Nephron (organoid): ENCODE results near the gene NR3C2.
"Not testable (repeated sequence)": the region's sequence is repeated elsewhere in the genome, so short reads cannot be mapped to it uniquely, and the experiment has no call there.

Experiments used
- H3K27ac Mint-ChIP-seq, 3 experiments: 2 replicates each; pipeline ENCODE4 v1.8.0; 2020; ENCODE audit warnings: mixed read lengths in 3 of 3, mild to moderate bottlenecking in 2 of 3, moderate library complexity in 1 of 3
- H3K27me3 Mint-ChIP-seq: 2 replicates; pipeline ENCODE4 v1.8.0; 2021; ENCODE audit warnings: low read depth, mild to moderate bottlenecking, moderate library complexity, mixed read lengths
- H3K36me3 Mint-ChIP-seq: 2 replicates; pipeline ENCODE4 v1.8.0; 2020; ENCODE audit warnings: low read depth, mixed read lengths
- H3K4me1 Mint-ChIP-seq: 2 replicates; pipeline ENCODE4 v1.8.0; 2020; ENCODE audit warnings: mixed read lengths
- H3K4me3 Mint-ChIP-seq, 3 experiments: 2 replicates each; pipeline ENCODE4 v1.8.0; 2020; ENCODE audit warnings: mild to moderate bottlenecking in 3 of 3, mixed read lengths in 3 of 3, moderate library complexity in 2 of 3
- H3K9me3 Mint-ChIP-seq: 2 replicates; pipeline ENCODE4 v1.8.0; 2020; ENCODE audit warnings: mixed read lengths
- TF ChIP-seq, protein P1 (sequence below), 3 experiments: fragments of 200-600 bp; sonication (generic); IDR thresholded peaks; one replicate each; pipeline ENCODE4 v1.5.0; 2021; ENCODE audit warnings: antibody characterized with exemption in 3 of 3; ENCODE audit not compliant: unreplicated experiment in 3 of 3

NR3C2 gene

DNA sequence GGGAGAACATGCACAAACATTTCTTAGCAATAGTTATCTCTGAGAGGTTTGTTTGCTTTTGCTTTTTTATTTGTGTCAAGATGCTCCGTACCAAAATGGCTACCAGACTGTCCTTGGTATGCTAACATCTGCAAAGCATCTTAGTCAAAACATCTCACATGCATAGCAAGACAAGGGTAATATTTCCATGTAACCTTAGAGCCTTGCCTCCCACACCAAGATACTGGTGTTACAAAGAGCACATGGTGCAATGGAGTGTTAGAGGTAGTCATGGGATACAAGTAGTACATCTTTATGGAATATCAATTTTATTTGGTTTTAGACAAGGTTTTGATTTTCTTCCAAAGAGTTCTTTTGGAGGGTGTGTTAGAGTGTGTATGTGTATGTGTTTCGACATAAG, 109.7 kb downstream of the NR3C2 start:
- peaks cover 13% of the 10 kb centered on the region for H3K4me1 Mint-ChIP-seq
- H3K9me3 Mint-ChIP-seq: no peaks in the 10 kb centered on the region
- no peak overlapping the region for H3K4me3 Mint-ChIP-seq
- peak overlapping the region in 2 of 3 experiments; percentile 66 to 69 for H3K27ac Mint-ChIP-seq
- TF ChIP-seq, protein P1, sequence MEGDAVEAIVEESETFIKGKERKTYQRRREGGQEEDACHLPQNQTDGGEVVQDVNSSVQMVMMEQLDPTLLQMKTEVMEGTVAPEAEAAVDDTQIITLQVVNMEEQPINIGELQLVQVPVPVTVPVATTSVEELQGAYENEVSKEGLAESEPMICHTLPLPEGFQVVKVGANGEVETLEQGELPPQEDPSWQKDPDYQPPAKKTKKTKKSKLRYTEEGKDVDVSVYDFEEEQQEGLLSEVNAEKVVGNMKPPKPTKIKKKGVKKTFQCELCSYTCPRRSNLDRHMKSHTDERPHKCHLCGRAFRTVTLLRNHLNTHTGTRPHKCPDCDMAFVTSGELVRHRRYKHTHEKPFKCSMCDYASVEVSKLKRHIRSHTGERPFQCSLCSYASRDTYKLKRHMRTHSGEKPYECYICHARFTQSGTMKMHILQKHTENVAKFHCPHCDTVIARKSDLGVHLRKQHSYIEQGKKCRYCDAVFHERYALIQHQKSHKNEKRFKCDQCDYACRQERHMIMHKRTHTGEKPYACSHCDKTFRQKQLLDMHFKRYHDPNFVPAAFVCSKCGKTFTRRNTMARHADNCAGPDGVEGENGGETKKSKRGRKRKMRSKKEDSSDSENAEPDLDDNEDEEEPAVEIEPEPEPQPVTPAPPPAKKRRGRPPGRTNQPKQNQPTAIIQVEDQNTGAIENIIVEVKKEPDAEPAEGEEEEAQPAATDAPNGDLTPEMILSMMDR (IDR thresholded peaks at IDR 0.05; ENCODE audit: unreplicated experiment in 3 of 3): no peak
- H3K27me3 Mint-ChIP-seq: peaks cover 5% of the 10 kb centered on the region
- H3K36me3 Mint-ChIP-seq: no peaks in the 10 kb centered on the region

DNA sequence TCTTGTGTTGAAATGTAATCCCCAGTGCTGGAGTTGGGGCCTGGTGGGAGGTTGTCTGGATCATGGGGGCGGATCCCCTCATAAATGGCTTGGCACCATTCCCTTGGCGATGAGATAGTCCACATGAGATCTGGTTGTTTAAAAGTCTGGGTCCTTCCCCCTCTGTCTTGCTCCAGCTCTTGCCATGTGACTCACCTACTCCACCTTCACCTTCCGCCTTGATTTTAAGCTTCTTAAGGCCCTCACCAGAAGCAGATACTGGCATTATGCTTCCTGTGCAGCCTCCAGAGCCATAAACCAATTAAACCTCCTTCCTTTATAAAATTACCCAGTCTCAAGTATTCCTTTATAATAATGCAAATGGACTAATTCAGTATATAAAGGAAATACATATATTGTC, 111.5 kb downstream of the NR3C2 start:
- TF ChIP-seq, protein P1 (IDR thresholded peaks at IDR 0.05; ENCODE audit: unreplicated experiment in 3 of 3): no peak
- Mint-ChIP-seq H3K4me3 (no peak overlapping the region), H3K9me3 (no peaks in the 10 kb centered on the region), H3K27ac (peak overlapping the region in 2 of 3 experiments; percentile 38 to 44), H3K27me3 (peaks cover 5% of the 10 kb centered on the region), H3K4me1 (peaks cover 13% of the 10 kb centered on the region), H3K36me3 (no peaks in the 10 kb centered on the region)

DNA sequence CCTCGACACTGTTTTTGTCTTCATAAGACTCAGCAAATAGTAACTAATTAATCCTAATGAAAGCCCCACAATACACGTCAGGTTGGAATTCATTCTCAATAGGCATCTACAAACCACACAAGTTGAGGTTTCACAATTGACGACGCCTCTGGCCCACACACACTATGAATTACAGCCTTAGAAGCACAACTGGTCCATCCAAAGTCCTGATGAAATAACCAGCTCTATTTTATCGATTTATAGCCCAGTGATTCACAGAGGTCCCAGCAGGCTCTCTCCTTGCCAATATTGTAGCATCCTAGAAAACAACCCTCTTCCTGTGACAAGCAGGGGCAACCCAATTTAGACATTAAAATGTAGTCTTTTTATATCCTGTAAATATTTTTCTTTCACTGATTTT, 112.1 kb downstream of the NR3C2 start:
- Mint-ChIP-seq H3K36me3 (no peaks in the 10 kb centered on the region), H3K4me1 (peaks cover 13% of the 10 kb centered on the region), H3K4me3 (no peak overlapping the region), H3K27ac (peak overlapping the region in 2 of 3 experiments; percentile 4 to 44), H3K27me3 (peaks cover 5% of the 10 kb centered on the region), H3K9me3 (no peaks in the 10 kb centered on the region)
- TF ChIP-seq, protein P1 (IDR thresholded peaks at IDR 0.05; ENCODE audit: unreplicated experiment in 3 of 3): no peak

DNA sequence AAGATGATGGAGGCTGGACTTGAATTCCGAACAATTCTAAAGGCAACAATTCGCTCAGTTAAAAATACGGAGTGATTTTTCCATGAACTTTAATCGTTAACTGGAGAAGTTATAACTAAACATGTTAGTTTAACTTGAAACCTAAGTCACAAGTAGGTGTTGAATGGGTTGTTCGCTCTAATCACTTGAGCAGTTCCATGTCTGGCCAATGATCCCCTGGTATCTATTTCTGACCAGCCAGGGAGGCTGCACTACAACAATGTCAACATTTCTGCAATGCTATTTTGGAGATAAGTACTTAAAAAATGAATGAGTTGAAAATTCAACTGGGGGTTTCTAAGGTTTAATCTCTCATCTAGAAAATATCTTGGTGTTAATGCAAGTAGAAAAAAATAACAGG, 112.5 kb downstream of the NR3C2 start:
- H3K9me3 Mint-ChIP-seq: no peaks in the 10 kb centered on the region
- peaks cover 5% of the 10 kb centered on the region for H3K27me3 Mint-ChIP-seq
- peak overlapping the region in 2 of 3 experiments; percentile 4 to 44 for H3K27ac Mint-ChIP-seq
- peaks cover 13% of the 10 kb centered on the region for H3K4me1 Mint-ChIP-seq
- H3K36me3 Mint-ChIP-seq: no peaks in the 10 kb centered on the region
- TF ChIP-seq, protein P1 (IDR thresholded peaks at IDR 0.05; ENCODE audit: unreplicated experiment in 3 of 3): no peak
- H3K4me3 Mint-ChIP-seq: no peak overlapping the region

DNA sequence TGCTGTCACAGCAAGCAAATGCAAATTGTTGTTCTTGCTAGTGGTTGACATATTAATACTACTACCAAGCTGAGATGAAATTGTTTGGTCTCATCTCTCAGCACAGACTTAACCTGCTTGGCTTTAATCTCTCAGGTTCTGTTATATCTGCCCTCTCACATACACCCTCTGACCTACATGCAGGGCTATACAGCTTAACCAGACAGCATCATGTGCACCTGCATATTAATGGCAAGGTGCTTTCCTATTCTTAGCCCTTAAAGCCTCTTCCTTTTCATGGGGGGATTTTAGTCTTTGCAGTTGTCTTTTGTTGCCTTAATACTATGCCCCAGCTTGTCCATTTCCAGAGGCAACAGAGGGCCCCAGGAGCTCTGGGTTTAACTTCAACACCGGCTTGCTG, 114.5 kb downstream of the NR3C2 start:
- Mint-ChIP-seq H3K9me3 (peaks cover 4% of the 10 kb centered on the region), H3K4me1 (peaks cover 13% of the 10 kb centered on the region), H3K36me3 (peaks cover 5% of the 10 kb centered on the region), H3K27ac (no peak overlapping the region), H3K27me3 (peaks cover 5% of the 10 kb centered on the region), H3K4me3 (no peak overlapping the region)
- TF ChIP-seq, protein P1 (IDR thresholded peaks at IDR 0.05; ENCODE audit: unreplicated experiment in 3 of 3): no peak

DNA sequence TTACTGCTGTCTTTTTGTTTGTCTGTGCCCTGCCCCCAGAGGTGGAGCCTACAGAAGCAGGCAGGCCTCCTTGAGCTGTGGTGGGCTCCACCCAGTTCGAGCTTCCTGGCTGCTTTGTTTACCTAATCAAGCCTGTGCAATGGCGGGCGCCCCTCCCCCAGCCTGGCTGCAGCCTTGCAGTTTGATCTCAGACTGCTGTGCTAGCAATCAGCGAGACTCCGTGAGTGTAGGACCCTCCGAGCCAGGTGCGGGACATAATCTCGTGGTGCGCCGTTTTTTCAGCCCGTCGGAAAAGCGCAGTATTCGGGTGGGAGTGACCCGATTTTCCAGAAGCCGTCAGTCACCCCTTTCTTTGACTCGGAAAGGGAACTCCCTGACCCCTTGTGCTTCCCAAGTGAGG, 118.9 kb downstream of the NR3C2 start:
- H3K27ac Mint-ChIP-seq, H3K27me3 Mint-ChIP-seq, H3K36me3 Mint-ChIP-seq, H3K4me1 Mint-ChIP-seq, H3K9me3 Mint-ChIP-seq: not testable (repeated sequence)
- H3K4me3 Mint-ChIP-seq: peak overlapping the region in 2 of 3 experiments; percentile 12 to 21
